NT2/D1 (cell line): ENCODE results near the gene SPATA13.

Source experiments
- DNase-seq: peaks from one replicate; pipeline ENCODE4 v3.0.0-alpha.2; 2011; ENCODE audit warnings: low read depth, low spot score
- H3K27me3 ChIP-seq: 2 replicates; pipeline ENCODE4 v1.6.0; 2011; ENCODE audit warnings: mild to moderate bottlenecking; ENCODE audit not compliant: insufficient read length, insufficient read depth
- H3K36me3 ChIP-seq: 2 replicates; pipeline ENCODE4 v1.6.1; 2011; ENCODE audit warnings: mild to moderate bottlenecking, low read length, mixed read lengths; ENCODE audit not compliant: insufficient read depth, insufficient read length
- H3K4me1 ChIP-seq: 2 replicates; pipeline ENCODE4 v1.5.1; 2011; ENCODE audit not compliant: insufficient read depth, insufficient read length
- H3K4me3 ChIP-seq: 2 replicates; pipeline ENCODE4 v1.5.1; 2011; ENCODE audit warnings: low read depth; ENCODE audit not compliant: insufficient read length
- H3K9ac ChIP-seq: 2 replicates; pipeline ENCODE4 v1.6.0; 2011; ENCODE audit warnings: low read depth; ENCODE audit not compliant: insufficient read length
- H3K9me3 ChIP-seq: 2 replicates; pipeline ENCODE4 v1.5.1; 2011; ENCODE audit warnings: mild to moderate bottlenecking, low read length; ENCODE audit not compliant: insufficient read depth
- SUZ12 ChIP-seq: IDR thresholded peaks from 2 replicates; pipeline ENCODE4 v1.6.1; 2011; ENCODE audit not compliant: insufficient read length, insufficient read depth; ENCODE audit errors: extremely low read depth
- YY1 ChIP-seq: IDR thresholded peaks from 2 replicates; pipeline ENCODE4 v1.6.1; 2011; ENCODE audit not compliant: insufficient read length, insufficient read depth
- ZNF274 ChIP-seq: IDR thresholded peaks from 2 replicates; pipeline ENCODE4 v1.6.1; 2011; ENCODE audit warnings: mild to moderate bottlenecking, low read depth, low read length

SPATA13 gene

DNA sequence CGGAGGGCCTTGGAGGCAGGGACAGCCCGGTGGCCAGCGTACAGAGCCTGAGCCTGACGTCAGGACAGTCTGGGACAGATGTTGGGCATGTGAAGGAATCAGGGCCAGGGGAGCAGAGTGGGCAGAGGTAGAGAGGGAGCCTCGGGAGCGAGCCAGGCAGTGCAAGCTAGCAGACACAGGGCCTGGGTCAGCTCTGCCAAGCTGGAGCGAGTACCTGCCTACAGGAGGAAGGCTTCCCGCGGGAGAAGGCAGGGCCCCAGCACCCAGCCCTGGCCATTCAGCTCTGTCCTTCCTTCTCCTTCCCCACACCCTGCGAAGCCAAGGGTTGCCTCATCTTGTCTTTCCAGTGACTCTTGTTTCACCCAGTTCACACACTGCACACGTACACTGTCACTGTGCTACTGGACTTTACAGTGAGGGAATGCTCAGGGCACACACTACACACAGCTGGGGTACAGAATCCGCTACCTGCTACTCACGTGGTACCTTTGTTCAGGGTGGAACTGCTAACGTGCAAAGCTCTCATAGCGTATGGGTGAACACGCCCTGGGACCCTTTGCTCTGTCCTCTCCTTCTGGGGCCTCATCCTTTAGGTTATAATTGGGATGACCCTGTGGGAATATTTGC, 139.1 kb downstream of the SPATA13 start:
- no peaks in the 10 kb centered on the region for H3K4me1 ChIP-seq
- peaks cover 77% of the 10 kb centered on the region for H3K36me3 ChIP-seq
- TF ChIP-seq YY1 (no peak), SUZ12 (no peak), ZNF274 (no peak)
- no peak for DNase-seq
- no peak overlapping the region for H3K9ac ChIP-seq
- no peaks in the 10 kb centered on the region for H3K9me3 ChIP-seq
- H3K27me3 ChIP-seq, result no peaks in the 10 kb centered on the region
- no peak overlapping the region for H3K4me3 ChIP-seq

DNA sequence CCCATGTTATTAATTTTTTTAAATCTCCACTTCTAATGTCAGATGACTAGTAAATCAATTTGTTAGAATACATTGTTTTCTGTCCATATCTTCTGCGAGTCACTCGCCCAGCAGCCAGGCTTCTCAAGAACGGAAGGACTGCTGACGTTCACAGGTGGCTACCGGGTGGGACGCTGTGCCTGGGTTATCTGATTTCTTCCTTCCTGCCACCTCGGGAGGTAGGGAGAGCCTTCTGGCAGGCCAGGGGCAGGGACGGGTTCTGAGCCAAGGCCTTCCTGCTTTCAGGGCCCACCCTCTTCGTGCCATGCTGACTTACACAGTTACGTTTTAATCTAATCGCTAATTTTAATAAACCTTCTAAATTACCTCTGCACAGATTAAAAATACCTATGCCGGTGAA, 140.9 kb downstream of the SPATA13 start:
- TF ChIP-seq YY1, result no peak
- no peak for TF ChIP-seq SUZ12
- TF ChIP-seq ZNF274, result no peak
- peaks cover 66% of the 10 kb centered on the region for H3K36me3 ChIP-seq
- no peaks in the 10 kb centered on the region for H3K9me3 ChIP-seq
- H3K9ac ChIP-seq, result no peak overlapping the region
- H3K4me1 ChIP-seq, result no peaks in the 10 kb centered on the region
- DNase-seq, result no peak
- no peaks in the 10 kb centered on the region for H3K27me3 ChIP-seq
- no peak overlapping the region for H3K4me3 ChIP-seq

DNA sequence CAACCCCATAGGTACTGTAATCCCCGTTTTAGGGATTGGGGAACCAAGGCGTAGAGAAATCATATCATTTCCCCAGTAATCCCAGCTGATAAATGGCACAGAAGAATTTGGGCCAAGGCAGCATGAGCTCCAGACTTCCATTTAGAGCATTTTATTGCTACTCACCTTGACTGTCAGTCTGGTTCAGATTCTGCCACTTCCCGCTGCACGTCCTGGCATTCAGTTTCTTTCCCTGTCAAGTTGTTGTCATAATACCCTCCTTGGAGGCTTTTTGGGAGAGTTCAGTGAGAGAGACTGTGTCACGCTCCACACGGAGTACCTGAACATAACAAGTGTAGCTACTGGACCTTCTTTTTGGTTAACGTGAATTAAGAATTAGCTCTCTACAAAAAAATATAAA, 141.4 kb downstream of the SPATA13 start:
- no peak overlapping the region for H3K4me3 ChIP-seq
- no peak for DNase-seq
- no peaks in the 10 kb centered on the region for H3K27me3 ChIP-seq
- H3K9ac ChIP-seq, result no peak overlapping the region
- H3K4me1 ChIP-seq, result no peaks in the 10 kb centered on the region
- peaks cover 64% of the 10 kb centered on the region for H3K36me3 ChIP-seq
- no peaks in the 10 kb centered on the region for H3K9me3 ChIP-seq
- TF ChIP-seq YY1 (no peak), SUZ12 (no peak), ZNF274 (no peak)

DNA sequence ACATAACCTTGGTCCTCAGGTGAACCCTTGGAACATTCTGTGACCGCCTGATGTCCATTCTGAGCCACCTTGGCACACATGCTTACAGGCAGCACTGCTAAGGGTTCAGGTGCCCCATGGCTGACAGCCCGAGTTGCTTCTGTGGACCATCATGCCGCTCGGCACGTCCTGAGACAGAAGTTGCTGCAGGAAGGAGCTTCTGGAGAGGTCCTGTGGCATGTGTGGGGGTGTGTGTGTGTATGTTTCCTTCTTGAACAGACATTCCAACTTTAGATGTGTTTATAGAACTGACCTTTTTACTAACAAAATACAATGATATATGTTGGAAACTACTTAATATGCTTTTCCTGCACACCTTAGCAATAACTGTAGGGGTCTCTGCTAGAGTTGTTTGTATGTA, 144.1 kb downstream of the SPATA13 start:
- TF ChIP-seq ZNF274 (no peak), SUZ12 (no peak), YY1 (no peak)
- H3K27me3 ChIP-seq, result no peaks in the 10 kb centered on the region
- peaks cover 37% of the 10 kb centered on the region for H3K36me3 ChIP-seq
- no peak for DNase-seq
- no peak overlapping the region for H3K4me3 ChIP-seq
- no peaks in the 10 kb centered on the region for H3K4me1 ChIP-seq
- no peaks in the 10 kb centered on the region for H3K9me3 ChIP-seq
- H3K9ac ChIP-seq, result no peak overlapping the region

DNA sequence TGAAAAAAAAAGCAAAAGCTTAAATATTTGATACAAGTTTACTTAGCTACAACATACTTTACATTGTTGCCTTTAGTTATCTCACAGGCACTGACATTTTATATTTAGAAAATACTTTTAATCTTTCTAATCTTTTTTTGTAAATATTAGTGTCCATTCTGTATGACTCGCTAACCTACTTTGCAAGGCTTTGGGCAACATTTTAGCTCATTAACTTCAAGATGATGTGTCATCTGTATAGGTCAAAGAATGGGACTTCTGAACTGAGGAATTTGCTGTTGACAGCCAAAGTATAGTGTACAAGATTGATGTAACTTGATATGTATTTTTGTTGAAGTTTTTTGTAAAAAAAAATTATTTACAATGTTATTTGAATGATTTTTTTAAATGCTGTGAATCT, 146.1 kb downstream of the SPATA13 start:
- Histone ChIP-seq H3K9ac (no peak overlapping the region), H3K27me3 (no peaks in the 10 kb centered on the region), H3K9me3 (no peaks in the 10 kb centered on the region), H3K4me1 (no peaks in the 10 kb centered on the region), H3K36me3 (peaks cover 27% of the 10 kb centered on the region), H3K4me3 (no peak overlapping the region)
- TF ChIP-seq ZNF274 (no peak), SUZ12 (no peak)
- no peak for DNase-seq

DNA sequence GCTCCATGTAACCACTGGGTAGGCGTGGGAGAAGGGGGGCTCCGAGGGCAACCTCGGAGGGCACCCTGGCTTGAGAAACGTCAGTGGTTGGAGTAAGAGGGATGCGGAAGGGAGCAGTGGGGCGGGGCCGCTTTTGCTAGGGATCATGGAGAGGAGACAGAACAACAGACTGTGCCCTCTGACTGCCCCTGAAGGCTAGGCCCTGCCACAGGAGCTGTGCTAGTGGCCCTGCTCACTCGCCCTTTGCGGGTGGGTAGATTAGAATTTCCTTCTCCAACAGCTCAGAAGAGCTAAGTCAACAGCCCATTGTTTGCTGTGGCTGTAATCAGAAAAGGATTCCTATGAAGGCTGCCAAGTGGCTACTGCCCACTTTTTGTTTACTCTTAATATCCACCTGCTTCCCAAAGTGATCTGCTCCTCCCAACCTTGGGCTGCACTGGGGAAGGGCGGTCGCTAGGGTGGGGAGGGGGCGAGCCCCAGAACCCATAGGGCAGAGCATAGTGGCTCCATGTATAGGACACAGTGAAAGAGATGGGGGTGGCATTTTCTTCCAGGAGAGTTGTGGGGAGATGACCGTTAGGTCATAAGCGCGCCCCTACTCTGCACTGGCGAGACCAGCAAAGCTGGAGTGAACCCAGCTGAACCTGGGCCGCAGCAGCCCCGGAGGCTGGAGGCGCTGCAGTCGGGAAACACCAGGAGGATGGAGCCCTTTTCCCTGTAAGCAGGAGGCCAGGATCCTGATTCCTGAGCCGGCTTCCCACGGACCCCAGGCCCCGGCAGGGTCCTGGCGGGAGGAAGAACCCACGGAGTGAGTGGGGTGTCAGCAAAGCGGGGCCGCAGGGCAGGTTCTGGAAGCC, 146.9 kb downstream of the SPATA13 start:
- H3K4me1 ChIP-seq, result no peaks in the 10 kb centered on the region
- peaks cover 26% of the 10 kb centered on the region for H3K36me3 ChIP-seq
- TF ChIP-seq YY1 (no peak), ZNF274 (no peak), SUZ12 (no peak)
- DNase-seq, result no peak
- H3K27me3 ChIP-seq, result no peaks in the 10 kb centered on the region
- H3K4me3 ChIP-seq, result no peak overlapping the region
- no peak overlapping the region for H3K9ac ChIP-seq
- no peaks in the 10 kb centered on the region for H3K9me3 ChIP-seq

DNA sequence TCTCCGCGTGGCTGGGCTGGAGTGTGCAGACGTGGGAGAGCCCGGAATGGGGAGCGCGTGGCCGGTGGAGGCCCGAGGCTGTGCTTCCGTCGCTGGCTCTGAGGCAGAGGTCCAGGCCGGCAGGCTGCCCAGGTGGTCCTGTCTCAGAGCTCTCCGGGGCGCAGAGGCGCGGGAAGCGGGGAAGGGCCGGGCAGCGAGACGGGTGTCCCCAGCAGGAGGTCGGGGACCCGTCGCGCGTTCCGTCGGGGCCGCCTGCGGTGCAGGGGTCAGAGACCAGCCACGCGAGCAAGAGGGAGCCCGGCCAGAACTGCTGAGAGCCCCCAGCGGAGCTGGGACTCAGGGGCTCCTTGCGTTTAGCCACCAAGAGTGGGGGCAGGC, 147.5 kb downstream of the SPATA13 start:
- Histone ChIP-seq H3K4me3 (no peak overlapping the region), H3K27me3 (no peaks in the 10 kb centered on the region), H3K9ac (no peak overlapping the region), H3K4me1 (no peaks in the 10 kb centered on the region), H3K36me3 (peaks cover 20% of the 10 kb centered on the region), H3K9me3 (no peaks in the 10 kb centered on the region)
- TF ChIP-seq YY1 (no peak), SUZ12 (no peak), ZNF274 (no peak)
- DNase-seq, result no peak
